Fibroblast of pulmonary artery (primary cell): ENCODE measurements around the gene CELSR1.

Source experiments
- DNase-seq: peaks from one replicate; pipeline ENCODE4 v3.0.0-alpha.2; 2010; ENCODE audit warnings: low read depth
- H3K4me3 ChIP-seq: replicated peaks from 2 replicates; pipeline ENCODE4 v1.5.1; 2011; ENCODE audit warnings: low read depth, mild to moderate bottlenecking, control low read depth, low read length, moderate library complexity
- CTCF ChIP-seq: IDR thresholded peaks from 2 replicates; pipeline ENCODE4 v1.5.1; 2011; ENCODE audit warnings: mild to moderate bottlenecking, control low read depth, low read length, inconsistent platforms; ENCODE audit errors: missing control alignments

CELSR1 gene

DNA sequence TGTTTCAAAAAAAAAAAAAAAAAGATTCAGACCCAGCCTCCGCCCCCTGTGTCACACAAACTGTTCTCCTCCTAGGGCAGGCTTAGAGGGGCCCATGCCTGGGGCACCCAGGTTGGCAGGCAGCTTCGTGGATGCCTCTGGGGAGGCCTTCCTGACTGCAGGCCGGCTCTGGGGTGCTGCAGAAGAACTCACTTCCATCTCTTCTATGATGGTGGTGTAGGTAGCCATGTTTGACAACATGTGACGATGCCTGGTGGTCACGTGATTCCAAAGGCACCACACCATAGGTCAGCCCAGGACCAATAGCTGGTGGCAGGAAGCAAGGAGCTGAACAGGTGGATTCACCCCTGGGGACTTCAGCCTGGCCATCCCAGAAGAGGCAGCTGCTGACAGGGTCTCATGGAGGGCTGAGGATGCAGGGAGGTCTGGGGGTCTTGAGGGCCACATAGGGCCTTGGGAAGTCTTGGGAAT is 24.1 kb upstream of the CELSR1 start:
- no peak for TF ChIP-seq CTCF
- DNase-seq = no peak
- no peak overlapping the region for H3K4me3 ChIP-seq

- no peak overlapping the region for H3K4me3 ChIP-seq
- no peak for DNase-seq
- no peak for TF ChIP-seq CTCF
Measured at GRCh38 chr22:46560696-46561295, 23.4 kb upstream of the CELSR1 start.

DNA sequence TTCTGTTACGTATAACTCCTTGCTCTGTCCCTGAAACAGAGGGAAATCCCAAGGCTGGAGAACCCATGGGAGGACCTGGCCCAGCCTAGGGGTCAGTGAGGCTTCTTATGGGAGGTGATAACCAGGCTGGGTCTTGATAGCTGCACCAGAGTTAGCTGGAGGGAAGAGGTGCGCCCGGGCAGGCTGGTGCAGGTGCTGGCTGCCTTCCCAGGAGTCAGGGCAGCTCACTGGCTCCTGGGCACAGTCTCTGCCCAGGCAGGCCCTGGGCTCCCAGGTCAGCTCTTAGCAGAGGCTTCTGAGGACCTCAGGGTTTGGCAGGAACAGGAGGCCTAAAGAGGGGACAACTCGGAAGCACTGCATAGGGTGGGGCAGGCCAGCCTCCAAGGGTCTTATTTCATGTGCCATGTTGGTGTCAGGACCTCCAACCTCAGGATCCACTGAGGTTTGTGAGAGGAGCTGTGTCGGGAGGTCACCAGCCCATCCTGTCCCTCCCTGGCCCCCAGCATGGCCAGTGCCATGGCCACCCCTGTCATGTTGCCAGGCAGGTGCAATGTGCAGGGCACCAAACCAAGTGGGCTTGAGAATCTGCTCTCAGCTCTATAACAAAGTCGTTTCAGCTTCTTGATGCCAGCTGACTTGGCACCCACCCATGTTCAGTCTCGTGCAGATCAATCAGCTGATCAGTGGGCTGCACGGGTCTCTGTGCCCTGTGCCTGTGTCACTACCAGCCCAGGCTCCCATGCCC is 20.5 kb upstream of the CELSR1 start:
- no peak overlapping the region for H3K4me3 ChIP-seq
- DNase-seq = no peak
- TF ChIP-seq CTCF = no peak

DNA sequence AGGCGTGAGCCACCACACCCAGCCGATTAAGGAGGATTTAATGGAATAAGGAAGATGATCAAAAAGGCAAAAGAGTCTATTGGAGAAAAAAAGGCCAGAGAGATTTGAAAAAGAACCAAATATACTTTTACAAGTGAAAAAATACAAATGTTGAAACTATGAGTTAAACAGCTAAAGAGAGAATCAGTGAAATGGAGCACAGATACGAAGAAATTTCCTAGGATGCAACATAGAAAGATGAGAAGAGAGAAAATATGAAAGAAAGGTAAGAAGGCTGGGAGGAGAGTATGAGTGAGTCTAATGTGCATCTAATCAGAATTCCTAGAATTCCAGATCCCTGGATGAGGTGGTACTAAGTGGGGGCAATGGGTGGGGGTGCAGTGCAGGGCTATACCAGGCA is 19.4 kb upstream of the CELSR1 start:
- no peak for TF ChIP-seq CTCF
- H3K4me3 ChIP-seq = no peak overlapping the region
- DNase-seq = no peak

DNA sequence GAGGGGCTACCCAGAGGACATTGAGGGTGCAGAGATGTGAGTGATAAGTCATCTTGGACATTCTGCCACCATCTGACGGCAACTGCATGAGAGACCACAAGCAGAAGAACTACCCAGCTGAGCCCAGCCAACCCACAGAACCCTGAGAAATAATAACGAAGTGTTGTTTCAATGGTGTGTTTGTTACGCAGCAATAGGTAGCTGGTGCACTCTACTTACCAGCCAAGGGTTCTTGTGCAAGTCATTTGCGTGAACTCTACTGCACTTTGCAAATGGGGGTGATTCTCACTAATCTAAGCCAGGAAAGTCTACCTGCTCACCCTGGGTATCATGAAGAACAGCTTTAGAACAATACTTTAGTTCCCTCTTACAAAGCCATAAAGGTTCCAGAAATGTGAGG is 15.8 kb upstream of the CELSR1 start:
- no peak for DNase-seq
- TF ChIP-seq CTCF = no peak
- H3K4me3 ChIP-seq = no peak overlapping the region

DNA sequence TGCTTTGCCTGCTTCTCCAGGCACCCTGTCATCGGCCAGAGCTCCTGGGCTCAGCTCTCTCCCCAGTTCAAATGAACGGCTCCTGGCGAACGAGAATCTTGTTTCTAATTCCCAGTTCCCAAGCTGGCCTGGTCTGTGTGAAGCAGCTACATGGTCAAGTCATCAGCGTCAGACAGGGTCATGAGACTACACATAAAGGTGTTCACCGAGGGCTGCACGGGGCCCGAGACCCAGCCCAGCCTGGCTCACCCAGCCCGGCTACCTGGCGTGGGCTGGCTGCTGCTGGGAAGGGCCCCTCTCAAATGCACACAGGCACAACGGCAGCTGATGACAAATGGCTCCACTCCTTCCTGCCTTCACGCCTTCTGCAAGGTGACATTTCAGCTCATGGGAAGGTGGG is 14.6 kb upstream of the CELSR1 start:
- TF ChIP-seq CTCF = no peak
- DNase-seq = no peak
- no peak overlapping the region for H3K4me3 ChIP-seq

DNA sequence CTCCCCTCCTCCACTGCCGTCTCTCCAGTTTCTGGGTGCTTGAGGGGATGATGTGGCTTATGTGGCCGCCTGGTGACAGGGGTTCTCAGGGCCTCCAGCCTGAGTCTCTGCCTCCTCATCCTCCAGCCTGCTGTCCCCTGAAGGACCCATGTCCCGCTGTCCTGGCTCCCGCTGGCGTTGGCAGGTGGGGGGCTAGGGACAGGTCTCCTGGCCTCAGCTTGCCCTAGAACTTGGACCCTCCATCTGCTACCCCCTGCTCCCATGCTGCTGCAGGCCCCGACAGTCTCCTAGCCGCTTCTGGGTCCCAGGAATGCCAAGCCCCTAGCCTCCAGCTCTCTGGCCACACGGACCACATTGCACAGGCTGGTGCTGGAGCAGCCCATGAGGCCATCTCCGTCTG is 13.9 kb upstream of the CELSR1 start:
- no peak for DNase-seq

More for the DNA sequence above, 13.9 kb upstream of the CELSR1 start:
- no peak for TF ChIP-seq CTCF
- no peak overlapping the region for H3K4me3 ChIP-seq
